Heart left ventricle (tissue), 13 donors: ENCODE data around the gene CDKL5.

Experiments
- POLR2A ChIP-seq, 2 donors: fragments of 450-650 bp; IDR thresholded peaks; one replicate each; pipeline ENCODE4 v1.6.1; 2017; ENCODE audit warnings: antibody characterized with exemption in 2 of 2, mild to moderate bottlenecking in 2 of 2, moderate library complexity in 2 of 2
- TF ChIP-seq, protein P1 (sequence below), 12 donors: fragments of 200-600 bp; sonication (generic) in 4 of 12; IDR thresholded peaks; one replicate each; pipeline versions ENCODE4 v1.5.0 to v1.8.0; 2018 to 2022; ENCODE audit warnings: antibody characterized with exemption in 12 of 12, mild to moderate bottlenecking in 5 of 12
- donor health status: ischemic (EF 13 %, LVEDD 7.1; RV severe dilation, severe dysfunction).
- donor health status: DM: no; HTN: yes; CAD: no.
- donor health status: DM: no; HTN: no; CAD: no.
- donor health status: ischemic (EF 25% LVEDD 6.9; RV normal size, moderate dysfunction).
- donor health status: ischemic (EF 25% LVEDD 5.7; RV mildly dilated, moderate dysfunction).
- donor health status: ischemic (EF 35%, LVEDD 5.7; RV mildly dilated, moderate dysfunction).
- donor health status: nonischemic (EF 11% LVEDD 7.7; RV severe dilation, severe dysfunction).
- donor health status: DM: yes; HTN: yes; CAD: no.
- donor health status: PGD.
- donor health status: ischemic (EF 29% LVEDD 5.4; RV normal size, mild dysfunction).
- donor health status: nonischemic (EF 23%, LVEDD 6.1; RV moderate dilation, normal function).

- no peak for TF ChIP-seq POLR2A (IDR thresholded peaks at IDR 0.05)
- TF ChIP-seq, protein P1, sequence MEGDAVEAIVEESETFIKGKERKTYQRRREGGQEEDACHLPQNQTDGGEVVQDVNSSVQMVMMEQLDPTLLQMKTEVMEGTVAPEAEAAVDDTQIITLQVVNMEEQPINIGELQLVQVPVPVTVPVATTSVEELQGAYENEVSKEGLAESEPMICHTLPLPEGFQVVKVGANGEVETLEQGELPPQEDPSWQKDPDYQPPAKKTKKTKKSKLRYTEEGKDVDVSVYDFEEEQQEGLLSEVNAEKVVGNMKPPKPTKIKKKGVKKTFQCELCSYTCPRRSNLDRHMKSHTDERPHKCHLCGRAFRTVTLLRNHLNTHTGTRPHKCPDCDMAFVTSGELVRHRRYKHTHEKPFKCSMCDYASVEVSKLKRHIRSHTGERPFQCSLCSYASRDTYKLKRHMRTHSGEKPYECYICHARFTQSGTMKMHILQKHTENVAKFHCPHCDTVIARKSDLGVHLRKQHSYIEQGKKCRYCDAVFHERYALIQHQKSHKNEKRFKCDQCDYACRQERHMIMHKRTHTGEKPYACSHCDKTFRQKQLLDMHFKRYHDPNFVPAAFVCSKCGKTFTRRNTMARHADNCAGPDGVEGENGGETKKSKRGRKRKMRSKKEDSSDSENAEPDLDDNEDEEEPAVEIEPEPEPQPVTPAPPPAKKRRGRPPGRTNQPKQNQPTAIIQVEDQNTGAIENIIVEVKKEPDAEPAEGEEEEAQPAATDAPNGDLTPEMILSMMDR (IDR thresholded peaks at IDR 0.05) = no peak
Measured at GRCh38 chrX:18436017-18436416, 10.6 kb downstream of the CDKL5 start.
